GM23248 (cell line): ENCODE measurements around the gene GALNT2.

Experiments
- EZH2 ChIP-seq: fragments of 200-600 bp; sonication (generic); IDR thresholded peaks from 2 replicates; pipeline ENCODE4 v1.6.1; 2018; ENCODE audit warnings: antibody characterized with exemption, mild to moderate bottlenecking; ENCODE audit not compliant: insufficient read depth, poor library complexity, severe bottlenecking
- EZH2phosphoT487 ChIP-seq: fragments of 200-600 bp; sonication (generic); IDR thresholded peaks from 2 replicates; pipeline ENCODE4 v1.6.1; 2018; ENCODE audit warnings: antibody characterized with exemption, moderate library complexity, mild to moderate bottlenecking, low read depth; ENCODE audit not compliant: insufficient read depth

- TF ChIP-seq EZH2 = no peak
- no peak for TF ChIP-seq EZH2phosphoT487
Measured at GRCh38 chr1:230328342-230329015, 261.4 kb downstream of the GALNT2 start.
